HG03432 (cell line): Measurements from ENCODE around the gene DNAJC11.
"Not testable (repeated sequence)": the region's sequence is repeated elsewhere in the genome, so short reads cannot be mapped to it uniquely, and the experiment has no call there.

Source experiments
- ATAC-seq: cut with Tn5 transposase; IDR thresholded peaks from one replicate; pipeline ENCODE4 v1.9.1; 2021; ENCODE audit warnings: mild to moderate bottlenecking, moderate library complexity; ENCODE audit not compliant: unreplicated experiment

Gene DNAJC11

DNA sequence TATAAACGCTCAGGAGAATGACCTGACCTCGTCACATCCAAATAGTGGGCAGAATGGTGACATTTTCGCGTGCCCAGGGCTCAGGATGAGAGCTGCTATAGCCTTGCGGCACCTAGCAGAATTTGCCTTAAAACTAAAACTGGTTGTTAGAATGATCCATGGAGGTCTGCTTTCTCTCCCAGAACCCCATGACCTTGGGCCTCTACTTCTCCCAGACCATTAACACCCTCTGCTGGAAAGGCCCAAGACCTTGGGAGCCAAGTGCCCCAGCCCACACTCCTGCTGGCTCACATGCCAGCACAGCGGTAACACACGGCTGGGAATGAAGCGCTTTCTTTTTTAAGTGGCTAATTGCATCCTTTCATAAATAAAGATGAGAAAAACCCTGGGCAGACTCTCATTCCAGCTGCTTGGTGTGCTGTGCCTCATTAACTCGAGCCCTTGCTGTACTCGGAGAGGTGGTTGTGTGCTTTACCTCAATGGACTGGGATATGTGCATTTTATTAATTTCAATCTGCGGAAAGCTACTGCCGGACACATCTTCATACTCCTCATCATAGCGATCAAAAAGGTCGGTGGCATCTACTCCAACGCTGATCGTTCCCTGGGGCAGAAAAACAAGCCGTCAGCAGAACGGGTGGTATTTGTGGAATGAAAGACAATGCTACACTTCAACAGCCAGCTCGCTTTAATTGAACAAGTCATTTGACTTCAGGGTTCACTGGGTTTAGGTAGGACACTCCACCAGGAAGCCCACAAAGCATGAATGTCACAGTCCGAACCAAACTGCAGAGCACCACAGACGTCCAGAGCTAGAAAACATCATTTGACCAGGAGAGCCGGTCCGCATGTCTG is 48.0 kb downstream of the DNAJC11 start:
- ATAC-seq = no peak

DNA sequence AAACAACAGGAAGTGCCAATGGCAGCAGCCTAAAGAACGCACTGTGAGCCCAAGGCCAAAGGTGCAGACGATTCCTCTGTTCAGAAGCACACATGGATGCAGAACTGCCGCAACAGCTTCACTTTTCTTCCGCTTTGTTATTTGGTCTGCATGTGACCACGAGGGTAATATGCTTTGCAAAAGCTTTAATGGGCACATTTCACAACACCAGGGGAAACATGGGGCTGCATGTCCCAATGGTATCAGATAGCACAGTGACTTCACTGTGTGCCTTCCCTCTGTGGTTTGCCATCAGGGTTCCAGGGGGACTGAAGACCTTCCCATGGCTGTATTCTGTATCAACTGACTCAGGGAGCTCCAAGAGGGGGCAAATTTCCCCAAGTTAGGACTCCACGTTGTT is 48.6 kb downstream of the DNAJC11 start:
- ATAC-seq = no peak

DNA sequence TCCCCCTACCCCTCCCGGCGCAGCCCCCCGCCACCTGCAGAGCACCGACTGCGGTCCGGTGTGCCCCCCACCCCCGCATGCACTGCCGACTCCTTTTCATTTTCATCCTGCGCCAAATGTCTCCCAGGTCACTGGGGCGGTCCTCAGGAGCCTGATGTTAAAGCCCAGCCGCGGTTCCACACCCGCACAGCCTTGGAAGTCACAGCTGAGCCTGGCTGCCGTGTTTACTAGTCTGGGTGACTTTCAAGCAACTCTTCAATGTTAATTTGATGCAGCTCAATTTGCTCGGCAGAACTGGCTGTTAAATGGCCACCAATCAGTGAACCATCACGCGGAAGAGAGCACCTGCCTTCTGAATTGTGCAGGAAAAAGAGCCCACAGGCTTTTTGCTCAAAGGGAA is 49.7 kb downstream of the DNAJC11 start:
- no peak for ATAC-seq

DNA sequence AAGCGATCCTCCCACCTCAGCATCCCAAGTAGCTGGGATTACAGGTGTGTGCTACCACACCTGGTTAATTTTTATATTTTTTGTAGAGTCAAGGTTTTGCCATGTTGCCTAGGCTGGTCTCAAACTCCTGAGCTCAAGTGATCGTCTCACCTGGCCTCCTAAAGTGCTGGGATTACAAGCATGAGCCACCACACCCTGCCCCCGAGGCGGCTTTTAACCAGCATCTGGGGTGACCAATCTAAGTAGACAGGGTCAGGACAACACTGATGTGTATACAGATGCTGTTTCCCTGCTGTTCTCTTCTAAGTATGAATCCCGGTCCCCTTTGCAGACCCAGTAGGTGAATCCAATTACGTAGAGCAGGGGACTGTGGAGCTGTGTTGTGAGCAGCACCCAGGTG is 53.1 kb downstream of the DNAJC11 start:
- ATAC-seq = no peak

DNA sequence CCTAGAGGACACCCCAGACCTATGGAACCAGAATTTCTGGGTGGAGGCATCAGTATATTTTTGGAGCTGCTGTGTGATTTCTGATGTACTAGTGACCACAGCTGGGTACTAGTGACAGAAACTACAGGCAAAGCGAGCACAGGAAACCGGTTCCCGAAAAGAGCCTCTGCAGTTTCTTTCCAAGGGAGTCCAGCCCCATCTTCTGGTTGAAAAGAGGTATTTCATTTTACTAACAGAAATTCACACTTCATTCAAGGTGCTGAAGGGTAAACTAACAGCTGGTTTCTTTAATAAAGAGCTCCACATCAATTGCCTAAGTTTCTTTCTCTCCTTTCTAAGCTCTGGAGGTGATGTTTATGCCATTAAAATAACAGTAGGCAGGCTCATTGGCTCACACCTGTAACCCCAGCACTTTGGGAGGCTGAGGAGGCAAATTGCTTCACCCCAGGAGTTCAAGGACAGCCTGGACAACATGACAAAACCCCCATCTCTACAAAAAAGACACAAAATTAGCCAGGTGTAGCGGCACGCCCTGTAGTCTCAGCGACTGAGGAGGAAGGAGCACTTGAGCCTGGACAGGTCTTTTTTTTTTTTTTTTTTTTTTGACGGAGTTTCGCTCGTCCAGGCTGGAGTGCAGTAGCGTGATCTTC is 55.0 kb downstream of the DNAJC11 start:
- ATAC-seq = no peak

DNA sequence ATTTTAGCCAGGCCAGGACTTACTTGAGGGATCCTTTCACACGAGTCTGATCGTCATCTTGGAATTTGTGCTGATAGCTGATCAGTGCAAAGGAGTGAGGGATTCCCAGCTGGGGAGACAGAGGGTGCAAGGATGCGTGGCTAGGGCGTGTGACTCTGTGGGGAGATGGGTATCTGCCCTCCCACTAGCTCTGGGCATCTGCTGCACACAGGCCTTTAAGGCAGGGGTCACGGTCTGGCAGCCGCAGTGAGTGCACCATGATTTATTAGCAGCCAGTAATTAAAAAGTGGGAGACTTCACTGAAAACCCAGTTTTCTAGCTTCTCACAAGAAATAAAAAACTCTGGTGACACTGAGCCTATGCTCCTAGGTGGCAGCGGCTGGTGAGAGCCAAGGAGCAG is 56.6 kb downstream of the DNAJC11 start:
- no peak for ATAC-seq

DNA sequence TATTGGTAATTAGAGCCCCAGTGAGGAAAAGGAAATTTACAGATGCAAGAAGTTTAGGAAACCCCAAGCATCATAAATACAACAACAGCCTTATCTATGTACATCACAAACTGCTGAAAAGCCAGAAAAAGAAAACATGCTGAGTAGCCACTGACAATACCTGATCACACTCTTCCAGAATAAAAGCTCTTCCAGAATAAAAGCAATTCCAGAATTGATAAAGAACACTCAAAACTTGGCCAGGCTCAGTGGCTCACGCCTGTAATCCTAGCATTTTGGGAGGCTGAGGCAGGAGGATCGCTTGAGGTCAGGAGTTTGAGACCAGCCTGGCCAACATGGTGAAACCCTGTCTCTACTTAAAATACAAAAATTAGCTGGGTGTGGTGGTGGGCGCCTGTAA is 60.7 kb downstream of the DNAJC11 start:
- not testable (repeated sequence) for ATAC-seq

DNA sequence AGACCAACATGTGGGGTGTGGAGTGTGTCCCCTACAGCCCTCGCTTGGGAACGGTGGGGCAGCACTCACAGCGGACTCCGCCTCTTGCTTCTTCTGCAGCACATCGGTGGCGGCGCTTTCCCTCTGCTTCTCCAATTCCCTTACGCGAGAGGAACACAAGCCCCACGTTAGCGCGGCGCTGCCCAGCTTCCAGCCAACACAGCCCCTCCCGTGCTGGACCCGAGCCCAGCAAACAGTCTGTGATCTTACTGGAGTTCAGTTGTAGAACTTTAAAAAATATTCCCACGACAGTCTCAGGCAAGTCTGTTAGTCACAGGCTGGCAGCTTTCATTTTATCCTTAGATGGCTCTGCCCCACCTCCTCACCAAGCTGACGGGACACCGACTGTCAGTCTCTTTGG is 63.4 kb downstream of the DNAJC11 start:
- no peak for ATAC-seq

DNA sequence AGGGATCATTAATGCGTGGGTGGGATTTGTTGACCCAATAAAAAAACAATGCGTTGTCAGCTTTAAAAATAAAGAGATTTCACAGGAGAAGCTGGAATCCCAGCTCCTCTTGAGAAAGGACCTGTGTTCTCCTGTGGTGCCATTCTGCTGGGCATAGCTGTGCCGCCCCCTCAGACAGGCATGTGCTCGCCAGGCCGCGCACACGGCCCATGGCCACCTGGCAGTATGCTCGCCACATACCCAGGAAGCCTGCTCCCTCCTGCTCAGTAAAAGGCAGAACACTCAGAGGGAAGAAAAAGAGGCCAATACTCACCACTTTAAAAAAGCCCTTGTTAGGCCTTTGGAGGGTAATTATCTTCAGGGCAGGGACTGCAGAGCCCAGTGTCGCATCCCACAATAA is 63.8 kb downstream of the DNAJC11 start:
- no peak for ATAC-seq

DNA sequence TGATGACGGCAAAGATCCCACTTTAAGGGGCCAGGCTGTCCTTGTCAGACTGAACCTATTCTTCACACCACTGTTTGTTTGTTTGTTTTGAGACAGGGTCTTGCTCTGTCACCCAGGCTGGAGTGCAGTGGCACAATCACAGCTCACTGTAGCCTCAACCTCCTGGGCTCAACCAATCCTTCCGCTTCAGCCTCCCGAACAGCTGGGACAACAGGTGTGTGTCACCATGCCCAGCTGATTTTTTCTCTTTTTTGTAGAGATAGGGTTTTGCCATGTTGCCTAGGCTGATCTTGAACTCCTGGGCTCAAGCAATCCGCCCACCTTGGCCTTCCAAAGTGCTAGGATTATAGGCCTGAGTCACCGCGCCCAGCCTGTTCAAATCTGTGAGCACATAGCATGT is 64.8 kb downstream of the DNAJC11 start:
- not testable (repeated sequence) for ATAC-seq

DNA sequence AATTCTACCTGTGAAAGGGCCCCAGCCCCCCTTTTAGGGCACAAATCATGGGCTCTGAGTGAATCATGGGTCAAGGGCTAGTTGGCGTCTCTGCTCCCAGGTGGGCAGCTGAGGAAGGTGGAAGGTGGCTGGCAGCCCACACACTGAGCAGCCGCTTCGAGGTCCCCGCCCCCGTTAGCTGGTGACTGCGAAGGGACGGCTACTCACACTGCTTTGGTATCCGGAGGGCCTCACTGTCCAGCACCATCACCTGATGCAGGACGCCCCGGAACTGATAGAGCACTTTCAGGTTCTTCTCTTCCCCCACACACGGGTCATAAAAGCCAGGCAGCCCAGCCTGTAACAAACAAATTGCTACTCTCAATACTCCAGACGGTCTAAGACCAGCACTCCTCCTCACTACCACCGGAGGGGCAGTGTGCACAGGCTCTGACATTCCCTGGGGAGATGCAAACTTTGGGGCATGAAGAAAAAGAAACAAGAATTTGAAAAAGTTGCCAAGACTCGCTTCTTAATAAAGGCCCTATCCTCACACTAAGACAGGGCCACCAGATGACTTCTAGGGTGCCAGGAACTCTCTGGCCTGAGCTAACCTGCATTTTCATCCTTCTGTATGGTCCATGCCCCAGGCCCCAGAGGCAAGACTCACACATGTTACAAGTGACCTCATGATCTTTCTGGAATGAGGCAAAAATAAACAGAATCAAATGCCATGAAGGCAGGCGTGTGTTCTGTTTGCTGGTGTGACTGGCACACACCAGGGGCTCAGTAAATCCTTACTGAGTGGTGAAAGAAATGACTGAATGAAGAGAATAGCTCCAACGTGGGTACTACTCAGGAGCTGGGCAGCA is 65.5 kb downstream of the DNAJC11 start:
- ATAC-seq = no peak

DNA sequence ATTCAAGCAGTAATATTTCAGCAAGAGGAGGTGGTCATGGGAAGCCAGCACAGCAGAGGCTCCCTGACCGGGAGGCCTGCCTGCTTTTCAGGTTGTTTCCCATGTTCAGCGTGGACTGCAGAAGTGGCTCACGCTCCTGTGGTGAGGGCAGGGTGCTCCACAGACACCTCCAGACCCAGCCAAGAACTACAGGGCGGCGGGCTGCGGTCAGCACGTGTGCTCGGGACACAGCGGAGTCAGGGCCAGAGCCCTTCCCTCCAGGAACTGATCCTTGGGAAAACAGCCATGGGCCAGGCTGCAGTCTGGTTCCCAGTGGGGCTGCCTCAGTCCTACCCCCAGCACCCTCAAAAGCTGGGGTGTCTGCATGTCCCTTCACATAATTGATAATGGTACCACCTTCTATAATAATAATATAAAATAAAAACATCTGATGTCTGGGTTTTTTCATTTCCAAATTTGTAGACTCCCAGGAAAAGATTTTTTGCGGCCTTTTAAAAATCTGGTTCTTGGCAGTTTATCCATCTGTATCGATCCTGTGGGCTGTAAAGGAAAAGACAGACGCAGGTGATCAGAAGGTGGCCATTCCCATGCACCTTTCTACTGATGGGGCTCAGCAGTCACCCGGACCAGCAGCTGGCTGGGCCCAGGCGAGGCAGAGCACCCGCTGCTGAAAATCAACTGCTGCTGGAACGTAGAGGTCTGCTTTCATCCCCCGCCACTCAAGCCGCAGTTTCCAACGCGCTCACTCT is 66.3 kb downstream of the DNAJC11 start:
- no peak for ATAC-seq

DNA sequence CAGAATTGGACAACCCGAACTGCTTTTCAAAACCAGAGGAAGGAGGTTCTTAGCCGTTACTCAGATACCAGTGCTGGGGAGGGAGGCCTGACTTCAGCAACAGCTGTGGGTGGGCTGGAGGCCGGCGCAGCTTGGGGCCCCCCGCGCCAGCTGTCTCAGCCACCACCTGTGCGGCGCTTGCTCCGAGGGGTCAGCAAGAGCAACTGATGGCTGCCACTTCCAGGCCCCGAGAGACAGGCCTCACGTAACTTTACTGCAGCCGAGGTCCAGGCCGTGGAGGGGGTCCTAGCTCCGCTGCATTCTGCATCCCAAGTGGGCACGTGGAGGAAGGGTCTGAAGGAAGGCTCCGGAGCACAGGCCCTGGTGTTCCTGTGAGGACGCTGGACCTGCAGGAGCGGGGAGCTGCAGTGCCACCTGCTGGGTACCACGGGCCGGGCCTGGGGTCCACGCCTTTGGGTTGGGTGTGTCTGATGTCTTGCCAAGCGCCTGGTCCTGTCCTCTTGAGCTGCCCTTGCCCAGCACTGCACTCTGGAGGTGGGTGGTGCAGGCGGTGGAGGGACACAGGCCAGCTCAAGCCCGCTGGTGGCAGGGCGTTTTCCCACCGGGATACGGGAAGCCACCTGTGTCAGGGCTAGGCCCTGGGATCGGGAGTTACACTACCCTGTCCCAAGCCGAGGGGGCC is 67.1 kb downstream of the DNAJC11 start:
- no peak for ATAC-seq

DNA sequence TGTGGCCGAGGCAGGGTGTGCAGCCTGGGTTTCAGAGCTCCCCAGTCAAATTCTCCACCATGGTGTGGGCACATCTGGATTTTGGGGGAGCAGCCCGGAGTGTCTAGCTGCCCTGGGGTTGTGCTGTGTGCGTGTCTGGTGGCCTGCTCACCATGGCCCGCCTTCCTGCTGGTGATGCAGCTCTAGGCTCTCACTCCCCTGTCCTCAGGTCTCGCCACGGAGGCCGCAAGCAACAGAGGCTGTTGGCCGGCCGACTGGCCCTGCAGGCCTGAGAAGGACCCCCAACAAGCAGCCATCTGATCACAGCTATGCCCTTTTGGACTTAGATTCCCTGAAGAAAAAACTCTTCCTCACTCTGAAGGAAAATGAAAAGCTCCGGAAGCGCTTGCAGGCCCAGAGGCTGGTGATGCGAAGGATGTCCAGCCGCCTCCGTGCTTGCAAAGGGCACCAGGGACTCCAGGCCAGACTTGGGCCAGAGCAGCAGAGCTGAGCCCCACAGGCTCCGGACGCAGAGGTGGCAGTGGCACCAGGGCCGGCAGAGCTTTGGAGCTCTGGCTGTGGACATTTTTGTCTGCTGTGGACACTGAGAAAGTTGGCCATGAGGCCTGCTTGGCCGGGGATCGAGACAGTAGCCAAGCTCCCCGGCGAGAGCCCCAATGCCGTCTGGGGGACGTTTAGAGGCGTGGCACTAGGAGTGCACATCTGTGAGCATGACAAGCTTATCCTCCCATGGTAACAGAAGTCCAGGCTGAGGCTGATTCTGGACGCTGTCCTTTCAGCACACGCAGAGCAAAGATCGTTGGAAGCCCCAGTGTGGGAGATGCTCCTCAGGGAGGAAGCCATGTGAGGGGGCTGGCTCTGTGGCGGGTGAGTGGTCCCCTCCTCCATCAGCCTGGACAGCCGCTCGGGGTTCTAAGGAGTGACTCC is 68.8 kb downstream of the DNAJC11 start:
- no peak for ATAC-seq

DNA sequence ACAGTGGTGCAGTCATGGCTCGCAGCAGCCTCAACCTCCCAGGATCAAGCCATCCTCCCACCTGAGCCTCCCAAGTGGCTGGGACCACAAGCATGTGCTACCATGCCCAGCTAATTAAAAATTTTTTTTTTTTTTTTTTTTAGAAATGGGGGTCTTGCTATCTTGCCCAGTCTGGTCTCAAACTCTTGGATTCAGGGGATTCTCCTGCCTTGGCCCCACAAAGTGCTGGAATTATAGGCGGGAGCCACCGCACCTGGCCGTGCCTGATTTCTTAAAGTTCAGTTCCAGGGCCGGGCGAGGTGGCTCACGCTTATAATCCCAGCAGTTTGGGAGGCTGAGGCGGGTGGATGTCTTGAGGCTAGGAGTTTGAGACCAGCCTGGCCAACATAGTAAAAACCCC is 70.6 kb downstream of the DNAJC11 start:
- no peak for ATAC-seq

DNA sequence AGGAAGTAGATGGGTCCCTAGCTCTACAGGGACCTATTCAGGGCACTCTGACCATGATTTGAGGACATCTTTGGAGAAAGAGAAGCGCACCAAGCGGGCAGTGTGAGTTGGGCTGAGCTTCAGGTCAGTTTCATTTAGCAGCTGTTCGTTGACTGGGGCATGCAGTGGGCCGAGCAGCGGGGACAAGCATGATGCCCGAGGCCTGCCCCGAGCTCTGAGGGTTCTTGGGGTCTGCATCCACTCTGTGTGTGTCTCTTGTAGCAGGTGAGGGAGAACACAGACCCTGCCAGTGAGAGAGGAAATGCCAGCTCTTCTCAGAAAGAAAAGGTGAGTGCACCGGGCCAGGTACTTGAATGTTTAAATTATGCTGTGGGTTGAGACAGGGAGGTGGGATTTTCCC is 71.6 kb downstream of the DNAJC11 start:
- ATAC-seq = no peak

DNA sequence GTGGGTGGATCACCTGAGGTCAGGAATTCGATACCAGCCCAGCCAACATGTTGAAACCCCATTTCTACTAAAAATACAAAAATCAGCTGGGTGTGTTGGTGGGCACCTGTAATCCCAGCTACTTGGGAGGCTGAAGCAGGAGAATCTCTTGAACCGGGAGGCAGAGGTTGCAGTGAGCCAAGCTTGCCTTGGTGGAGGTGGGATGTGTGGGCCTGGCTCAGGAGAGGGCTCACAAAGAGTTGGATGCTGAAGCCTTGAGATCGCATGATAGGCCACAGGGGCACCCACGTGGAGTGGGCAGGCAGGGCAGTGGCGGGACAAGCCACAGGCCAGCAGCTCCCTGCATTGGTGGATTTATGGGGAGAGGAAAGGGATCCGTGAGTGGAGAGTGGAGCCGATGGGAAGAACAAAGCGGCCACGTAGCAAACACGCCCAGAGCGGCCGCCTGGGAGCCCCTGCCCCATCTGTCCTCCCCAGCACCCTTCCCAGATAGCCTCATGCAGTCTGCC is 72.6 kb downstream of the DNAJC11 start:
- no peak for ATAC-seq

DNA sequence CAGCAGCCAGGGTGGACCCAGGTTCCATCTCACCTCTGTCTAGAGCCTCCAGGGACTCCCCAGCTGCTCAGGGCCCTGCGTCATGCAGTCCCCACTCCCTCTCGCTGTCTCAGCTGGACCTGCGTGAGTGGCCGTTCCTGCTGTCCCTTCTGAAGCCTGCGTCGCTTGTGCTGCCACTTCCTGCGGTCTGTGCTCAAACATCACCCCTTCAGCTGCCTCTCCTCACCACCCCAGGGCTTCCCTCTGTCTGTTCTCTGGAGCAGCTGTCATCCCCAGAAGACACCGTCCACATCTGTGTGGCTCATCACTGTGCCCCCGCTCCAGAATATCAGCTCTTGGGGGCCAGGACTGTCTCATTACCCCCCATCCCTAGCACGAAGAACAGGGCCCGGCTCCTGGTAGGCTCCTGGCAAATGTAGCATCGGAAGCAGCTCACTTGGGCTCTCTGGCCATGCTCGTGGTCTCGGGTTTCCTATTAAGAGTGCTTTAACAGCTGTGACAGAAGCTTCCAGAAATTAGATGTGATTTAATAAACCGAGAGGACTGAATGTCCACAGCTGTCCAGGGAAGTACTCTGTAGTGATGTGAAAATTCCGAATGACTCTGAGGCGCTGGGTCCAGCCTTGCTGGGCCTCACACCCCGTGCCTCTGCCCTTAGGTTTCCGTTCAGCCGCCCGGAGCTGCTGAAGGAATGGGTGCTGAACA is 73.6 kb downstream of the DNAJC11 start:
- no peak for ATAC-seq
